ENCODE data around the gene IGFBP4.

DNA sequence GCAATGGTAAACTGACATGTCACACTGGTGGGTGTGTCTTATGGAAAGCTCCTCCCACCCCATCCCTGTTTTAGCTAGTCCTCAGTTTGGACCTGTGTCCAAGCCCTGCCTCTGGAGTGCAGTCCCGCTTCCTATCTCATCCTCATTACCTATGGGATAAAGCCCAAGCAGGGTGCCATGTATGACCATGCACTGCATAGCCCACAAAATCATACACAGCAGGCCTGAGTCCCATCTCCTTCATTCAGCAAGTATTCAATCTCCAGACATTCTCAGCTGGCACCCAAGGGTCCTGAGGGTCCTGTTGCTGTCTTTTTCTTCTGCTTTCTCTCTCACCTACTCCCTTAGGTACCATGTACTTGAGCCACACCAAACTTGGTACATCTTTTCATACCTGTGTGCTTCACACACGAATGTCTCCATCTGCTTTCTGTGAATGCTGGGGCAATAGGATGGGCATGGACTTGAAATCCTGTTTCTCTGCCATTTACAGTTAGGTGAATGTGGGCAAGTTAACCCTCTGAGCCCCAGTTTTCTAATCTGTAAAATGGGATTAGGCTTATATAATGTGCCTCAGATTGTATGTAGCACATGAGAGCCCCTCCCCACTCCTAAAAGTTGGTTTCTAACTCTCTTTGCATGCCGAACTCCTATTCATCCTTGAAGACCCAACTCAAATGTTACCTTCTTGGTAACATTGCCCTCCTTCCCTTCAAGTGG lies 29.6 kb downstream of the IGFBP4 start:
- TF ChIP-seq, protein P1, sequence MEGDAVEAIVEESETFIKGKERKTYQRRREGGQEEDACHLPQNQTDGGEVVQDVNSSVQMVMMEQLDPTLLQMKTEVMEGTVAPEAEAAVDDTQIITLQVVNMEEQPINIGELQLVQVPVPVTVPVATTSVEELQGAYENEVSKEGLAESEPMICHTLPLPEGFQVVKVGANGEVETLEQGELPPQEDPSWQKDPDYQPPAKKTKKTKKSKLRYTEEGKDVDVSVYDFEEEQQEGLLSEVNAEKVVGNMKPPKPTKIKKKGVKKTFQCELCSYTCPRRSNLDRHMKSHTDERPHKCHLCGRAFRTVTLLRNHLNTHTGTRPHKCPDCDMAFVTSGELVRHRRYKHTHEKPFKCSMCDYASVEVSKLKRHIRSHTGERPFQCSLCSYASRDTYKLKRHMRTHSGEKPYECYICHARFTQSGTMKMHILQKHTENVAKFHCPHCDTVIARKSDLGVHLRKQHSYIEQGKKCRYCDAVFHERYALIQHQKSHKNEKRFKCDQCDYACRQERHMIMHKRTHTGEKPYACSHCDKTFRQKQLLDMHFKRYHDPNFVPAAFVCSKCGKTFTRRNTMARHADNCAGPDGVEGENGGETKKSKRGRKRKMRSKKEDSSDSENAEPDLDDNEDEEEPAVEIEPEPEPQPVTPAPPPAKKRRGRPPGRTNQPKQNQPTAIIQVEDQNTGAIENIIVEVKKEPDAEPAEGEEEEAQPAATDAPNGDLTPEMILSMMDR (conservative IDR thresholded peaks at IDR 0.05 in 1 of 2, IDR thresholded peaks at IDR 0.05 in 1 of 2; ENCODE audit: low read depth in 1 of 2, low read length in 2 of 2), result no peak
- no peak for TF ChIP-seq EZH2 (IDR thresholded peaks at IDR 0.05; ENCODE audit: low read length, missing control alignments)
